ENCODE results near the gene YEATS4. TPM values are rescaled to one million over a fixed set of nuclear protein-coding genes. Genes with fewer than 3 reads are reported as not detected.

Gene YEATS4
- polyA plus RNA-seq, 2 donors = 6.8 to 14.7 TPM

DNA sequence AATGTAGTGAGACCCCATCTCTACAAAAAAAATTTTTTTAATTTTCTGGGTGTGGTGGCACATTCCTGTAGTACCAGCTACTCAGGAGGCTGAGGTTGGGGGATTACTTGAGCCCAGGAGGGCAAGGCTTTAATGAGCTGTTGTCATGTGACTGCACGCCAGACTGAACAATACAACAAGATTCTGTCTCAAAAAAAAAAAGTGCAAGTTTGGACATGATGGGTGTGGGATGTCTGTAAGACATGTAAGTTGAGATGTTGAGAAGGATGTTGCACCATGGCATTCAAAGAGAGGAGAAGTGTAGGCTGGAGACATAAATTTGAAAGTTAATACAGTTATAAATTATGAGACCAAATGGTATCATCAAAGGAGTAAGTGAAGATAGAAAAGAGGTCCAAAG lies 23.5 kb downstream of the YEATS4 start:
- Histone ChIP-seq H3K4me3 (ENCODE audit: low read depth in 1 of 2, low read length in 2 of 2) (no peak overlapping the region), H3K27ac (ENCODE audit: low read depth in 2 of 2, low read length in 1 of 2) (no peak overlapping the region), H3K27me3 (ENCODE audit: control insufficient read depth in 1 of 2, insufficient read depth in 2 of 2, low read length in 2 of 2) (no peaks in the 10 kb centered on the region), H3K4me1 (ENCODE audit: control insufficient read depth in 2 of 2, insufficient read depth in 2 of 2, low read length in 1 of 2) (no peaks in the 10 kb centered on the region), H3K36me3 (ENCODE audit: control insufficient read depth in 2 of 2, insufficient read depth in 2 of 2, low read length in 1 of 2) (no peaks in the 10 kb centered on the region), H3K9me3 (ENCODE audit: control insufficient read depth in 2 of 2, insufficient read depth in 1 of 2, low read depth in 1 of 2, low read length in 1 of 2) (no peaks in the 10 kb centered on the region)
- 67 to 77% methylated on average over 1 of the region's 1 CpG for WGBS, 2 donors

GRCh38 chr12:69385038-69385437 lies 25.5 kb downstream of the YEATS4 start:
- no peaks in the 10 kb centered on the region for H3K36me3 ChIP-seq (ENCODE audit: control insufficient read depth in 2 of 2, insufficient read depth in 2 of 2, low read length in 1 of 2)
- H3K4me3 ChIP-seq (ENCODE audit: low read depth in 1 of 2, low read length in 2 of 2) = no peak overlapping the region
- H3K27me3 ChIP-seq (ENCODE audit: control insufficient read depth in 1 of 2, insufficient read depth in 2 of 2, low read length in 2 of 2) = no peaks in the 10 kb centered on the region
- no peaks in the 10 kb centered on the region for H3K4me1 ChIP-seq (ENCODE audit: control insufficient read depth in 2 of 2, insufficient read depth in 2 of 2, low read length in 1 of 2)
- H3K27ac ChIP-seq (ENCODE audit: low read depth in 2 of 2, low read length in 1 of 2) = no peak overlapping the region
- no peaks in the 10 kb centered on the region for H3K9me3 ChIP-seq (ENCODE audit: control insufficient read depth in 2 of 2, insufficient read depth in 1 of 2, low read depth in 1 of 2, low read length in 1 of 2)
- 73 to 79% methylated on average over 3 of the region's 3 CpGs for WGBS, 2 donors

DNA sequence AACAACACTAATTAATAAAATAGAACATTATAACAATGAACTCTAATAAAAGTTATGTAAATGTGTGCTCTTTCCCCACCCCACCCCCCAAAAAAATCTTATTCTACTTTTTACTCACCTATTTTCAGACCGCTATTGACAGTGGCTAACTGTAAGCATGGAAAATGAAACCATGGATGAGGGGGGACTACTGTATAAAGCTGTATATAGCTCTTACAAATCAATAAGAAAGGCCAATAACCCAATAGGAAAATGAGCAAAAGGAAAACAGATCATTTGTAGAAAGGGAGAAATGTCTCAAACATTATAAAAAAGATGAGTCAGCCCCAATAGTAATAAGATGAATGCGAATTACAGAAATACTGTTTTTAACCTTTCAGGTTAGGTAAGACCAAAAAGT lies 27.4 kb downstream of the YEATS4 start:
- 83 to 84% methylated on average over 2 of the region's 2 CpGs for WGBS, 2 donors
- H3K4me1 ChIP-seq (ENCODE audit: control insufficient read depth in 2 of 2, insufficient read depth in 2 of 2, low read length in 1 of 2) = no peaks in the 10 kb centered on the region
- H3K9me3 ChIP-seq (ENCODE audit: control insufficient read depth in 2 of 2, insufficient read depth in 1 of 2, low read depth in 1 of 2, low read length in 1 of 2) = no peaks in the 10 kb centered on the region
- H3K27me3 ChIP-seq (ENCODE audit: control insufficient read depth in 1 of 2, insufficient read depth in 2 of 2, low read length in 2 of 2) = no peaks in the 10 kb centered on the region
- H3K27ac ChIP-seq (ENCODE audit: low read depth in 2 of 2, low read length in 1 of 2) = no peak overlapping the region
- no peaks in the 10 kb centered on the region for H3K36me3 ChIP-seq (ENCODE audit: control insufficient read depth in 2 of 2, insufficient read depth in 2 of 2, low read length in 1 of 2)
- H3K4me3 ChIP-seq (ENCODE audit: low read depth in 1 of 2, low read length in 2 of 2) = no peak overlapping the region

GRCh38 chr12:69388371-69388770 lies 28.8 kb downstream of the YEATS4 start:
- Histone ChIP-seq H3K4me3 (ENCODE audit: low read depth in 1 of 2, low read length in 2 of 2) (no peak overlapping the region), H3K27ac (ENCODE audit: low read depth in 2 of 2, low read length in 1 of 2) (no peak overlapping the region), H3K4me1 (ENCODE audit: control insufficient read depth in 2 of 2, insufficient read depth in 2 of 2, low read length in 1 of 2) (no peaks in the 10 kb centered on the region), H3K36me3 (ENCODE audit: control insufficient read depth in 2 of 2, insufficient read depth in 2 of 2, low read length in 1 of 2) (no peaks in the 10 kb centered on the region), H3K9me3 (ENCODE audit: control insufficient read depth in 2 of 2, insufficient read depth in 1 of 2, low read depth in 1 of 2, low read length in 1 of 2) (no peaks in the 10 kb centered on the region), H3K27me3 (ENCODE audit: control insufficient read depth in 1 of 2, insufficient read depth in 2 of 2, low read length in 2 of 2) (no peaks in the 10 kb centered on the region)
- WGBS, 2 donors = 66 to 73% methylated on average over 1 of the region's 1 CpG

GRCh38 chr12:69389831-69390230 lies 30.3 kb downstream of the YEATS4 start:
- Histone ChIP-seq H3K4me1 (ENCODE audit: control insufficient read depth in 2 of 2, insufficient read depth in 2 of 2, low read length in 1 of 2) (no peaks in the 10 kb centered on the region), H3K27me3 (ENCODE audit: control insufficient read depth in 1 of 2, insufficient read depth in 2 of 2, low read length in 2 of 2) (no peaks in the 10 kb centered on the region), H3K27ac (ENCODE audit: low read depth in 2 of 2, low read length in 1 of 2) (no peak overlapping the region), H3K36me3 (ENCODE audit: control insufficient read depth in 2 of 2, insufficient read depth in 2 of 2, low read length in 1 of 2) (no peaks in the 10 kb centered on the region), H3K4me3 (ENCODE audit: low read depth in 1 of 2, low read length in 2 of 2) (no peak overlapping the region), H3K9me3 (ENCODE audit: control insufficient read depth in 2 of 2, insufficient read depth in 1 of 2, low read depth in 1 of 2, low read length in 1 of 2) (no peaks in the 10 kb centered on the region)
- 49 to 56% methylated on average over 1 of the region's 1 CpG for WGBS, 2 donors

- 91 to 100% methylated on average over 1 of the region's 1 CpG for WGBS, 2 donors
- Histone ChIP-seq H3K4me1 (ENCODE audit: control insufficient read depth in 2 of 2, insufficient read depth in 2 of 2, low read length in 1 of 2) (no peaks in the 10 kb centered on the region), H3K27me3 (ENCODE audit: control insufficient read depth in 1 of 2, insufficient read depth in 2 of 2, low read length in 2 of 2) (no peaks in the 10 kb centered on the region), H3K27ac (ENCODE audit: low read depth in 2 of 2, low read length in 1 of 2) (no peak overlapping the region), H3K9me3 (ENCODE audit: control insufficient read depth in 2 of 2, insufficient read depth in 1 of 2, low read depth in 1 of 2, low read length in 1 of 2) (no peaks in the 10 kb centered on the region), H3K36me3 (ENCODE audit: control insufficient read depth in 2 of 2, insufficient read depth in 2 of 2, low read length in 1 of 2) (no peaks in the 10 kb centered on the region), H3K4me3 (ENCODE audit: low read depth in 1 of 2, low read length in 2 of 2) (no peak overlapping the region)
Measured at GRCh38 chr12:69392179-69392928, 32.8 kb downstream of the YEATS4 start.

- Histone ChIP-seq H3K9me3 (ENCODE audit: control insufficient read depth in 2 of 2, insufficient read depth in 1 of 2, low read depth in 1 of 2, low read length in 1 of 2) (no peaks in the 10 kb centered on the region), H3K4me1 (ENCODE audit: control insufficient read depth in 2 of 2, insufficient read depth in 2 of 2, low read length in 1 of 2) (no peaks in the 10 kb centered on the region), H3K36me3 (ENCODE audit: control insufficient read depth in 2 of 2, insufficient read depth in 2 of 2, low read length in 1 of 2) (no peaks in the 10 kb centered on the region), H3K27me3 (ENCODE audit: control insufficient read depth in 1 of 2, insufficient read depth in 2 of 2, low read length in 2 of 2) (no peaks in the 10 kb centered on the region), H3K4me3 (ENCODE audit: low read depth in 1 of 2, low read length in 2 of 2) (no peak overlapping the region), H3K27ac (ENCODE audit: low read depth in 2 of 2, low read length in 1 of 2) (no peak overlapping the region)
- 80 to 81% methylated on average over 1 of the region's 1 CpG for WGBS, 2 donors
Measured at GRCh38 chr12:69396041-69396440, 36.5 kb downstream of the YEATS4 start.

- no peaks in the 10 kb centered on the region for H3K36me3 ChIP-seq (ENCODE audit: control insufficient read depth in 2 of 2, insufficient read depth in 2 of 2, low read length in 1 of 2)
- H3K27me3 ChIP-seq (ENCODE audit: control insufficient read depth in 1 of 2, insufficient read depth in 2 of 2, low read length in 2 of 2) = no peaks in the 10 kb centered on the region
- H3K4me3 ChIP-seq (ENCODE audit: low read depth in 1 of 2, low read length in 2 of 2) = no peak overlapping the region
- 97 to 98% methylated on average over 3 of the region's 3 CpGs for whole genome bisulfite sequencing, 2 donors
- H3K4me1 ChIP-seq (ENCODE audit: control insufficient read depth in 2 of 2, insufficient read depth in 2 of 2, low read length in 1 of 2) = no peaks in the 10 kb centered on the region
- no peak overlapping the region for H3K27ac ChIP-seq (ENCODE audit: low read depth in 2 of 2, low read length in 1 of 2)
- no peaks in the 10 kb centered on the region for H3K9me3 ChIP-seq (ENCODE audit: control insufficient read depth in 2 of 2, insufficient read depth in 1 of 2, low read depth in 1 of 2, low read length in 1 of 2)
Measured at GRCh38 chr12:69396963-69397362, 37.4 kb downstream of the YEATS4 start.

DNA sequence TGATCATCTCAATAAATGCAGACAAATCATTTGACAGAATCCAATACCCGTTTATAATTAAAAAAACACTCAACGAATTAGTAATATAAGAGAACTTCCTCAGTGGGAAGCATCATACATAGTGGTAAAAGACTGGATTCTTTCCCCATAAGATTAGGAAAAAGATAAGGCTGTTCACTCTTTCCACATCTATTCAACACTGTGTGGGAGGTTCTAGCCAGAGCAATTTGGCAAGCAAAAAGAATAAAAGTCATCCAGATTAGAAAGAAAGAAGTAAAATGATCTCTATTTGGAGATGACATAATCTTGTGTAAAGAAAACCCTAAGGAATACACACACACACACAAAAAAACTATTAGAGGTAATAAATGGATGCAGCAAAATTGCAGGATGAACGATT lies 38.4 kb downstream of the YEATS4 start:
- no peak overlapping the region for H3K27ac ChIP-seq (ENCODE audit: low read depth in 2 of 2, low read length in 1 of 2)
- no peaks in the 10 kb centered on the region for H3K9me3 ChIP-seq (ENCODE audit: control insufficient read depth in 2 of 2, insufficient read depth in 1 of 2, low read depth in 1 of 2, low read length in 1 of 2)
- H3K4me3 ChIP-seq (ENCODE audit: low read depth in 1 of 2, low read length in 2 of 2) = no peak overlapping the region
- WGBS, 2 donors = 94% methylated on average over 3 of the region's 3 CpGs
- no peaks in the 10 kb centered on the region for H3K36me3 ChIP-seq (ENCODE audit: control insufficient read depth in 2 of 2, insufficient read depth in 2 of 2, low read length in 1 of 2)
- no peaks in the 10 kb centered on the region for H3K4me1 ChIP-seq (ENCODE audit: control insufficient read depth in 2 of 2, insufficient read depth in 2 of 2, low read length in 1 of 2)
- no peaks in the 10 kb centered on the region for H3K27me3 ChIP-seq (ENCODE audit: control insufficient read depth in 1 of 2, insufficient read depth in 2 of 2, low read length in 2 of 2)

DNA sequence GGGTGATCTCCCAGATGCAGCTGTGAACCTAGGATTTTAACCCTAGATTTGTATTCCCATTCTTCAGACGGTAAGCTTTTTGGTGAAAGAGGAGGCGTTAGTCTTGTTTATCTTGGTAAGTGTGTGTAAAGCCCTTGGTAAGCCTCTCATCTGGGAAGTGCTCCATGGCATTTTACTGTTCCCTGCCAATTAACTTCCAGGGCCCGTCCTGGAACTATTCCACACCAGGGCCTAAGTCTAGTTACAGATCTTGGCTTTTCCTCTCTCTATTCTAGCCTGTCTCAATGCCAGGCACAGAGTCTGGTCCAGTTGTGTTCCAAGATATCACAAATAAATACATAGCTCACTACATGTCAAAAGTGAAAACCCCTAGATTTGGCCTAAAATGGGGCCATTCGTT lies 42.4 kb downstream of the YEATS4 start:
- Histone ChIP-seq H3K9me3 (ENCODE audit: control insufficient read depth in 2 of 2, insufficient read depth in 1 of 2, low read depth in 1 of 2, low read length in 1 of 2) (no peaks in the 10 kb centered on the region), H3K27ac (ENCODE audit: low read depth in 2 of 2, low read length in 1 of 2) (no peak overlapping the region), H3K27me3 (ENCODE audit: control insufficient read depth in 1 of 2, insufficient read depth in 2 of 2, low read length in 2 of 2) (no peaks in the 10 kb centered on the region), H3K4me3 (ENCODE audit: low read depth in 1 of 2, low read length in 2 of 2) (no peak overlapping the region), H3K4me1 (ENCODE audit: control insufficient read depth in 2 of 2, insufficient read depth in 2 of 2, low read length in 1 of 2) (no peaks in the 10 kb centered on the region), H3K36me3 (ENCODE audit: control insufficient read depth in 2 of 2, insufficient read depth in 2 of 2, low read length in 1 of 2) (no peaks in the 10 kb centered on the region)
- whole genome bisulfite sequencing, 2 donors = 47 to 63% methylated on average over 4 of the region's 4 CpGs

Data from esophagus (tissue), 2 donors.